Thoracic aorta (tissue), 2 donors: Measurements from ENCODE around the gene KNL1. TPM values are rescaled to one million over a fixed set of nuclear protein-coding genes. Genes with fewer than 3 reads are reported as not detected.
"Not testable (repeated sequence)": the region's sequence is repeated elsewhere in the genome, so short reads cannot be mapped to it uniquely, and the experiment has no call there.

Experiments used
- ATAC-seq: fragments of 150-250 bp; one replicate; pipeline ENCODE4 v1.8.0; 2017; ENCODE audit warnings: low read depth; ENCODE audit not compliant: insufficient number of reproducible peaks, low FRiP score
- DNase-seq: peaks from one replicate; pipeline ENCODE4 v3.0.0-alpha.2; 2020; ENCODE audit warnings: low spot score
- H3K27ac ChIP-seq, 2 donors: fragments of 200-600 bp; sonication (generic); 1 replicate in 1 of 2; 2 replicates in 1 of 2; pipeline ENCODE4 v1.5.1; 2016; ENCODE audit warnings: mild to moderate bottlenecking in 2 of 2, moderate library complexity in 2 of 2
- H3K27me3 ChIP-seq: fragments of 200-600 bp; sonication (generic); replicated peaks from 2 replicates; pipeline ENCODE4 v1.6.0; 2016; ENCODE audit warnings: mild to moderate bottlenecking; ENCODE audit not compliant: insufficient read depth
- H3K36me3 ChIP-seq: fragments of 200-600 bp; sonication (generic); one replicate; pipeline ENCODE4 v1.5.1; 2016
- H3K4me1 ChIP-seq, 2 donors: fragments of 200-600 bp; sonication (generic); 1 replicate in 1 of 2; 2 replicates in 1 of 2; pipeline versions ENCODE4 v1.5.1 to v1.6.0; 2016; ENCODE audit warnings: low read depth in 2 of 2, mild to moderate bottlenecking in 1 of 2; ENCODE audit not compliant: control insufficient read depth in 1 of 2
- H3K4me3 ChIP-seq: fragments of 200-600 bp; sonication (generic); 2 replicates; pipeline ENCODE4 v1.5.1; 2016; ENCODE audit warnings: mild to moderate bottlenecking
- H3K9me3 ChIP-seq: fragments of 200-600 bp; sonication (generic); 2 replicates; pipeline ENCODE4 v1.5.1; 2016
- total RNA-seq, 2 donors: library from RNA; depleted of rRNA; stranded (reverse); fragments of >200 nt; gene quantifications; one replicate each; pipeline versions ENCODE4 v1.1.0 to v1.2.3, GENCODE V29; 2016
- TF ChIP-seq, protein P1 (sequence below): fragments of 200-600 bp; sonication (generic); IDR thresholded peaks from one replicate; pipeline ENCODE4 v1.5.1; 2019; ENCODE audit warnings: antibody characterized with exemption

Gene KNL1
- total RNA-seq, 2 donors from 2014 or later, result 0.27 to 11.4 TPM

GRCh38 chr15:40680151-40680550, 86.1 kb downstream of the KNL1 start:
- TF ChIP-seq, protein P1, sequence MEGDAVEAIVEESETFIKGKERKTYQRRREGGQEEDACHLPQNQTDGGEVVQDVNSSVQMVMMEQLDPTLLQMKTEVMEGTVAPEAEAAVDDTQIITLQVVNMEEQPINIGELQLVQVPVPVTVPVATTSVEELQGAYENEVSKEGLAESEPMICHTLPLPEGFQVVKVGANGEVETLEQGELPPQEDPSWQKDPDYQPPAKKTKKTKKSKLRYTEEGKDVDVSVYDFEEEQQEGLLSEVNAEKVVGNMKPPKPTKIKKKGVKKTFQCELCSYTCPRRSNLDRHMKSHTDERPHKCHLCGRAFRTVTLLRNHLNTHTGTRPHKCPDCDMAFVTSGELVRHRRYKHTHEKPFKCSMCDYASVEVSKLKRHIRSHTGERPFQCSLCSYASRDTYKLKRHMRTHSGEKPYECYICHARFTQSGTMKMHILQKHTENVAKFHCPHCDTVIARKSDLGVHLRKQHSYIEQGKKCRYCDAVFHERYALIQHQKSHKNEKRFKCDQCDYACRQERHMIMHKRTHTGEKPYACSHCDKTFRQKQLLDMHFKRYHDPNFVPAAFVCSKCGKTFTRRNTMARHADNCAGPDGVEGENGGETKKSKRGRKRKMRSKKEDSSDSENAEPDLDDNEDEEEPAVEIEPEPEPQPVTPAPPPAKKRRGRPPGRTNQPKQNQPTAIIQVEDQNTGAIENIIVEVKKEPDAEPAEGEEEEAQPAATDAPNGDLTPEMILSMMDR, result no peak
- no peak overlapping the region for H3K27ac ChIP-seq
- no peaks in the 10 kb centered on the region for H3K36me3 ChIP-seq
- DNase-seq (no peak), ATAC-seq (no peak)
- no peaks in the 10 kb centered on the region for H3K9me3 ChIP-seq
- H3K27me3 ChIP-seq, result no peaks in the 10 kb centered on the region
- no peak overlapping the region for H3K4me3 ChIP-seq
- H3K4me1 ChIP-seq, result no peaks in the 10 kb centered on the region

GRCh38 chr15:40680959-40681358, 86.9 kb downstream of the KNL1 start:
- H3K4me3 ChIP-seq, H3K27me3 ChIP-seq, H3K36me3 ChIP-seq, H3K27ac ChIP-seq, H3K9me3 ChIP-seq, ATAC-seq, H3K4me1 ChIP-seq, DNase-seq: not testable (repeated sequence)

DNA sequence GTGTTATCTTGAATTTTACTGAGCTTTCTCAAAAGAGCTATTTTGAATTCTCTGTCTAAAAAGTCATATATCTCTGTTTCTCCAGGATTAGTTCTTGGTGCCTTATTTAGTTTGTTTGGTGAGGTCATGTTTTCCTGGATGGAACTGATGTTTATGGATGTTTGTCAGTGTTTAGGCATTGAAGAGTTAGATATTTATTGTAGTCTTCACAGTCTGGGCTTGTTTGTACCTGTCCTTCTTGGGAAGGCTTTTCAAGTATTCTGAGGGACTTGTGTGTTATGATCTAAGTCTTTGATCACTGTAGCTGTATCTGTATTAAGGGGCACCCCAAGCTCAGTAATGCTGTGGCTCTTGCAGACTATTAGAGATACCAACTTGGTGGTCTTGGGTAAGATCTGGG, 90.3 kb downstream of the KNL1 start:
- TF ChIP-seq, protein P1, result no peak
- Histone ChIP-seq H3K27ac (no peak overlapping the region), H3K4me1 (no peaks in the 10 kb centered on the region), H3K27me3 (no peaks in the 10 kb centered on the region), H3K36me3 (no peaks in the 10 kb centered on the region), H3K4me3 (no peak overlapping the region), H3K9me3 (no peaks in the 10 kb centered on the region)
- no peak for DNase-seq
- ATAC-seq, result no peak

DNA sequence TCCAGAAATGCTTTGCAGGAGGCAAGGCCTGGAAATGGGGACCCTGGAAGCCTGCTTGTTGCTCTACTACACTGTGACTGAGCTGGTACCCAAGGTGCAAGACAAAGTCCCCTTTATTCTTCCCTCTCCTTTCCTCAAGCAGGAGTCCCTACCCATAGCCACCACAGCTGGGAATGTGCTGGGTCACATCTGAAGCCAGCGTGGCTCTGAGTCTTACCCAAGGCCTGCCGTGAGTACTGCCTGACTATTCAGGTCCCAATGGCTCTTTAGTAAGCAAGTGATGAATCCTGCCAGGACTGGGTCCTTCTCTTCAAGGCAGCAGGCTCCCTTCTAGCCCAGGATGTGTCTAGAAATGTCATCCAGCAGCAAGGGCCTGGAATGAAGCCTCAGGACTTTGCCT, 91.3 kb downstream of the KNL1 start:
- no peaks in the 10 kb centered on the region for H3K9me3 ChIP-seq
- ATAC-seq, result no peak
- H3K4me1 ChIP-seq, result no peaks in the 10 kb centered on the region
- TF ChIP-seq, protein P1, result no peak
- no peak overlapping the region for H3K27ac ChIP-seq
- H3K27me3 ChIP-seq, result no peaks in the 10 kb centered on the region
- no peak overlapping the region for H3K4me3 ChIP-seq
- no peak for DNase-seq
- no peaks in the 10 kb centered on the region for H3K36me3 ChIP-seq

- H3K4me3 ChIP-seq, result no peak overlapping the region
- H3K9me3 ChIP-seq, result no peaks in the 10 kb centered on the region
- peaks cover 9 to 11% of the 10 kb centered on the region in 2 donors for H3K4me1 ChIP-seq
- ATAC-seq (no peak), DNase-seq (no peak)
- H3K27ac ChIP-seq, result no peak overlapping the region
- TF ChIP-seq, protein P1, result no peak
- no peaks in the 10 kb centered on the region for H3K36me3 ChIP-seq
- no peaks in the 10 kb centered on the region for H3K27me3 ChIP-seq
Observed at GRCh38 chr15:40688932-40689799, 95.1 kb downstream of the KNL1 start.
